GM12892 (cell line): ENCODE results near the gene ARHGAP26.

Experiments used
- POLR2A ChIP-seq: IDR thresholded peaks from 2 replicates; pipeline ENCODE4 v1.6.1; 2011; ENCODE audit warnings: low read depth, low read length, control low read depth
- TAF1 ChIP-seq: IDR thresholded peaks from 2 replicates; pipeline ENCODE4 v1.6.1; 2011; ENCODE audit warnings: low read depth, mild to moderate bottlenecking, control low read depth, low read length, borderline replicate concordance

GRCh38 chr5:142792865-142793232 is 22.7 kb downstream of the ARHGAP26 start:
- no peak for TF ChIP-seq POLR2A
- TF ChIP-seq TAF1 = no peak
